HL-60/S4 treated with phorbol 12-myristate 13-acetate at 8.2 ng/mL for 4 days and 3 days (cell line): ENCODE measurements around the gene SEC61A1.

Experiments
- in situ Hi-C: fragments of 300-500 bp; cut with MboI; formaldehyde crosslinking; loops from 2 replicates; pipeline ENCODE4 v1.15.0; 2022; ENCODE audit warnings: low sequenced_read_pairs

The SEC61A1 gene

DNA sequence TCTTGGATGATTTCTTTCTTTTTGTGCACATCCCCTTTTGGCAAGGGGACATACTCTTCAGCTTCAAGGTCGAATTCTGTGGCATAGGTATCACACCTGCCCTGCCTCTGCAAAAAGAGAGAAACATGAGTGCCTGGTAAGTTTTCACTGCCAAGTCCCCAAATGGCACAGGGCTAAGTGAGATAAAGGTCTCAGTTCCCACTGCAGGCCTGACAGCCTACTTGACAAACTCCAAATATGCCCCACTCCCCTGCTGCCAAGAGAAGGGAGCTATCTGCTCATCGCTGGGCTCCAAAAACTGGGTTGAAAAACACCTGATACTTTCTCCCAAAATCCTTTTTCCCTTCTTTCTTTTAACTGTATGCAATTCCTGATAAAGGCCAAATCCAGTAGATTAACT is 48.4 kb downstream of the SEC61A1 start:
- in situ Hi-C loops = no loop called here

DNA sequence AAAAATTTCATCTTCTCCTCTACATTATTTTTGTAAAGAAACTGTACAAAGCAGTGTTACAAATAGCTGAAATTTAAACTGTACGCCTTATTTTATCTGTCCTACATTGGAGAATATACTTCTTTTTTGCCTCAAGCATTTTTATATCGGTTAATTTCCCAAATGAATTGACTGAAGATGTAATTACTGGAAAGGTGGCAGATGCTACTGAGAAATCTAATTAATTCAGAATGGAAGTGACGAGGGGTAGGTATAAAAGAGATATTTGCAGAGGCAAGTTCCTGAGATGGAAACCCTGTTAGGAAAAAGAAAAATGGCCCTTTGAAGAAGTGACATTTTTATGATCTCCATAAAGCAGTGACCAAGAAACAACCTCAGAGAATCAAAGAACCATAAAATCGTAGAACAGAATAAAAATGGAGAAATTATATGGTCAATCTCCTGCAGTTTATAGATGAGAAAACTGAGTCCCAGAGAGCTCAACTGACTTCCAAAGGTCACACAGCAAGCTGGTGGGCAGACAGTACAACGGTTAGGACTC is 51.0 kb downstream of the SEC61A1 start:
- in situ Hi-C loops = no loop called here

DNA sequence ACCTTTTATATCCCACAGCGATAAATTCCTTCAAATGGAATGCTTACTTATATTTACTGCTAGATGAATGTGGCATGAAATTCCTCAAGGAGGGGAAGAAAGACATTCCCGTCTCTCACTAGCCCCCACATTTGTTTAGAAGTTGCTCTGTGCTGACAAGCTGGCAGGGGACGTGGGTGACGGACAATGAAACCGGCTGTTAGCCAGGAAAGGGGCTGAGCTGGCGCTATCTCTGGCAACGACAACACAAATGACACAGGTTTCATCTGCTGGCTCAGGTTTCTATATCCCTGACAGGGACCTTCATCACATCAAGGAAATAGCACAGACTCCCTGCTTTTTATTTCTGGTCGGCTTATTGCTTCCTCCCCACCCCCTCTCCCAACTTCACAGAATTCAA is 55.6 kb downstream of the SEC61A1 start:
- in situ Hi-C loops = no loop called here

DNA sequence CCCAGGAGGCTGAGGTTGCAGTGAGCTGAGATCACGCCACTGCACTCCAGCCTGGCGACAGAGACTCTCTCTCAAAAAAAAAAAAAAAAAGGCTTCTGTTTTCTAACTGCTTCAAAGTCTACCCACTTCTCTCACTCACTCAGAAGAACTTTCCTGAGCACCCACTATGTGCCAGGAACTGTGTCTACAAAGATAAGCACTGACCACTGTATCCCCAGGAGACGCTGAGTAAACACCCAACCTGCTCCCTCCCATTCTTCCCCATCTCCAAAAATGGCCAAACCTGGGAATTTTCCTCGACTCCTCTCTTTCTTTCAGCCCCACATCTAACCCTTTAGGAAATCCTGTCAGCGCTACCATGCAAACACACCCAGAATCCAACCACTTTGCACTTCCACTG is 58.9 kb downstream of the SEC61A1 start:
- in situ Hi-C loops = no loop called here

DNA sequence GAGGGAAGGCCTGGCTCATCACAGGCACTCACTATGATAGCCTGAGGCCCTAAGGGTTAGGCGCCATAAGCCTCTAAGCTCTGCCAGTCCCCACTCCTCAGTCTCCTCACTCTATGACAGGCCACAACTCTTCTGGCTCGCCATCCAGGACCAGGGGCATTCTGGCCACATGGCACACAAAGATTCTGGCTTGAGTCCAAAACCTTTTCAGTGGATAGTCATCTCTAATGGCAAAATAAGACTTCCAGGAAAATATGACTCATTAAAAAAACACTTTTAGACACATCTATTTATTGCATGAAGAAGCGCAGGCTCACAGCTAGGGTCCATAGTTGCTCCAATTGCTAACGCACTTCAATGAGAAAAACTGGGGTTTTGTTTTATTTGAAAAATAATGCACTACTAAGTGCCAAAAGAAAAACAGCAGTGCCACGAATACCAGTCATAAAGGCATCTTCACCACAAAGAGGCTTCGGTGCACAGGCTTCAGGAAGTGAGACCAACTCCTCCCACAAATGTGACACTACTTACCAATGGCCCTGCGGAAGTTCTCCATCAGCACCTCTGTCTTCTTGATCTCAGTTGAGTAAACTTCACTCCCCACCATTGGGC is 60.2 kb downstream of the SEC61A1 start:
- in situ Hi-C loops = no loop called here

DNA sequence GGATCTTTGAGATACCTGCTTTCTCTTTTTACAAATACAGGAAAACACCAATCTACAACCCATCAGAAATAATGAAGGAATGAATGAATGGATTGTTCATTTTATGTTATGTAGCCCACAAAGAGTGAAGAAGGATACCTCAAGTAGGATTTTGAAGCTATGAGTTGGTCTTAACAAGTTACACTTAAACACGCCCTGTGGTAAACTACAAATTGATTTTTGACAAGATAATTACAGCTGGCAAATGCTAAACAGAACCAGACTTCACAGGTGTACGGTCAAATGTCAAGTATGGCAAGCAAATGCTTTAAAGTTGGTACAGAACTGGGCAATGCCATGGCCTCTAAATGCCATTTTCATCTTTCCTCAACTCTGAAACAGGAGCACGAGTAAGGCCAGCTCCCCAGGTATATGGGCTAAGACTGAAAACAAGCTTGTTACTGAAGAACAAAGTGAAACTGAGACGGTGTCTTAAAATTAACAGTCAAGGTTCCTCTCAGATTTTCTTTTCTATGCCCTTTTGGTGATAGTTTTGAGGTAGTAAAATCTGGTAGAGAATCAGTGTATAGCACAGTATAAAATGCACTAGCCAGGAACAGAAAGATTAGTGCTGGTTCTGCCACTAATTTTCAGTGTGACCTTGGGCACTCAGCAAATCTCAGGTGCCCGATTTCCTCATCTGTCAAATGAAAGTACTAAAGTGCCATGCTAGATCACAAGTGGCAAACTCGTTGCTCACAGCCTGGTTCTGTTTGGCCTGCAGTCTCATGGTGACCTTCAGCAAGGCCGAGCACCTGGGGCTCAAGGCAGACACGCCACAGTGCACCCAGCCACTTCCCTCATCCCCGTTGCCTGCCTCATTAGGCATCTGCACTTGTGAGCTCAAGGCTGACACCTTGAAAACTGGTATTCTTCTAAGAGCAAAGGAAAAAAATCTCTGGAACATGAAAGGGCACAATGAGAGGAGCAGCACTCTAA is 61.9 kb downstream of the SEC61A1 start:
- in situ Hi-C loops = no loop called here
